HEK293 (cell line): ENCODE results near the gene SLC35B4.

Source experiments
- CTCF ChIA-PET: fragments of 350-600 bp; formaldehyde crosslinking; extraction: SDS; loops from one replicate; lab custom pipeline; 2021; ENCODE audit warnings: antibody characterized with exemption; lab: Yijun Ruan, JAX
- POLR2A ChIA-PET: fragments of 300-600 bp; formaldehyde crosslinking; extraction: SDS; loops from one replicate; lab custom pipeline; 2020; ENCODE audit warnings: antibody characterized with exemption, inconsistent platforms; lab: Yijun Ruan, JAX
- H3K27ac ChIP-seq: fragments of 200-500 bp; sonication (Bioruptor generic); 2 replicates; pipeline ENCODE4 v1.5.1; 2014; ENCODE audit warnings: low read depth, low read length, control low read depth, inconsistent platforms; ENCODE audit errors: extremely low read depth
- H3K36me3 ChIP-seq, 2 experiments: fragments of 200-500 bp in 1 of 2; sonication (Bioruptor generic) in 1 of 2; 1 replicate in 1 of 2; 2 replicates in 1 of 2; pipeline ENCODE4 v1.5.1; 2014 to 2017; ENCODE audit warnings: inconsistent platforms in 2 of 2, low read length in 2 of 2; ENCODE audit not compliant: control insufficient read depth in 2 of 2, insufficient read depth in 1 of 2
- H3K4me1 ChIP-seq: fragments of 200-500 bp; sonication (Bioruptor generic); 2 replicates; pipeline ENCODE4 v1.5.1; 2014; ENCODE audit warnings: mild to moderate bottlenecking, low read length, inconsistent platforms; ENCODE audit not compliant: control insufficient read depth, insufficient read depth
- H3K4me3 ChIP-seq: 2 replicates; pipeline ENCODE4 v1.5.1; 2011; ENCODE audit warnings: low read depth, mild to moderate bottlenecking, control low read depth, low read length, moderate library complexity
- H3K9me3 ChIP-seq: fragments of 200-500 bp; sonication (Bioruptor generic); 2 replicates; pipeline ENCODE4 v1.5.1; 2014; ENCODE audit warnings: low read depth, low read length, inconsistent platforms; ENCODE audit not compliant: control insufficient read depth, insufficient read depth
- BCL11A ChIP-seq: fragments of 450-650 bp; formaldehyde crosslinking; IDR thresholded peaks from 2 replicates; pipeline ENCODE4 v1.5.1; 2016; ENCODE audit warnings: low read depth, missing biosample characterization, missing genetic modification characterization
- GLIS2 ChIP-seq: fragments of 450-650 bp; formaldehyde crosslinking; IDR thresholded peaks from 2 replicates; pipeline ENCODE4 v1.5.1; 2016; ENCODE audit warnings: missing biosample characterization, missing genetic modification characterization
- HOXA7 ChIP-seq: sonication (generic); formaldehyde crosslinking; IDR thresholded peaks from 2 replicates; pipeline ENCODE4 v1.8.1; 2022; ENCODE audit warnings: missing genetic modification reagents, borderline replicate concordance
- OSR2 ChIP-seq: fragments of 450-650 bp; formaldehyde crosslinking; IDR thresholded peaks from 2 replicates; pipeline ENCODE4 v1.5.1; 2016; ENCODE audit warnings: missing biosample characterization, missing genetic modification characterization
- RBAK ChIP-seq: fragments of 450-650 bp; formaldehyde crosslinking; IDR thresholded peaks from 2 replicates; pipeline ENCODE4 v1.5.1; 2016; ENCODE audit warnings: missing biosample characterization, missing genetic modification characterization
- SP2 ChIP-seq: fragments of 450-650 bp; formaldehyde crosslinking; IDR thresholded peaks from 2 replicates; pipeline ENCODE4 v1.5.1; 2016; ENCODE audit warnings: missing biosample characterization, missing genetic modification characterization
- SP3 ChIP-seq: fragments of 450-650 bp; formaldehyde crosslinking; IDR thresholded peaks from 2 replicates; pipeline ENCODE4 v1.5.1; 2016; ENCODE audit warnings: missing biosample characterization, missing genetic modification characterization
- ZBTB21 ChIP-seq: fragments of 450-650 bp; formaldehyde crosslinking; IDR thresholded peaks from 2 replicates; pipeline ENCODE4 v1.5.1; 2017; ENCODE audit warnings: missing biosample characterization, missing genetic modification characterization
- ZFP37 ChIP-seq: fragments of 450-650 bp; formaldehyde crosslinking; IDR thresholded peaks from 2 replicates; pipeline ENCODE4 v1.5.1; 2016; ENCODE audit warnings: missing biosample characterization, missing genetic modification characterization
- ZNF221 ChIP-seq: fragments of 450-650 bp; formaldehyde crosslinking; IDR thresholded peaks from 2 replicates; pipeline ENCODE4 v1.5.1; 2017; ENCODE audit warnings: missing biosample characterization, missing genetic modification characterization, borderline replicate concordance
- ZNF223 ChIP-seq: fragments of 450-650 bp; formaldehyde crosslinking; IDR thresholded peaks from 2 replicates; pipeline ENCODE4 v1.5.1; 2016; ENCODE audit warnings: missing biosample characterization, missing genetic modification characterization
- ZNF239 ChIP-seq: fragments of 450-650 bp; formaldehyde crosslinking; IDR thresholded peaks from 2 replicates; pipeline ENCODE4 v1.5.1; 2016; ENCODE audit warnings: missing biosample characterization, missing genetic modification characterization
- ZNF433 ChIP-seq: fragments of 450-650 bp; formaldehyde crosslinking; IDR thresholded peaks from 2 replicates; pipeline ENCODE4 v1.5.1; 2016; ENCODE audit warnings: missing biosample characterization, missing genetic modification characterization, low read depth
- ZNF549 ChIP-seq: fragments of 450-650 bp; IDR thresholded peaks from 2 replicates; pipeline ENCODE4 v1.5.1; 2018; ENCODE audit warnings: missing biosample characterization, missing genetic modification characterization, mild to moderate bottlenecking, inconsistent platforms, moderate library complexity
- ZNF621 ChIP-seq: fragments of 450-650 bp; formaldehyde crosslinking; IDR thresholded peaks from 2 replicates; pipeline ENCODE4 v1.5.1; 2017; ENCODE audit warnings: missing biosample characterization, missing genetic modification characterization
- ZNF654 ChIP-seq: fragments of 450-650 bp; formaldehyde crosslinking; IDR thresholded peaks from 2 replicates; pipeline ENCODE4 v1.5.1; 2016; ENCODE audit warnings: low read depth, missing biosample characterization, missing genetic modification characterization
- ZNF664 ChIP-seq: fragments of 450-650 bp; formaldehyde crosslinking; IDR thresholded peaks from 2 replicates; pipeline ENCODE4 v1.5.1; 2016; ENCODE audit warnings: missing biosample characterization, missing genetic modification characterization
- ZNF843 ChIP-seq: fragments of 450-650 bp; formaldehyde crosslinking; IDR thresholded peaks from 2 replicates; pipeline ENCODE4 v1.5.1; 2016; ENCODE audit warnings: missing biosample characterization, missing genetic modification characterization
- TF ChIP-seq, protein P1 (sequence below): fragments of 450-650 bp; IDR thresholded peaks from 2 replicates; pipeline ENCODE4 v1.5.1; 2018; ENCODE audit warnings: missing biosample characterization, mild to moderate bottlenecking, missing genetic modification characterization
- TF ChIP-seq, protein P2 (sequence below): fragments of 450-650 bp; formaldehyde crosslinking; optimal IDR thresholded peaks from 2 replicates; pipeline ENCODE3; 2016; ENCODE audit warnings: missing biosample characterization, mild to moderate bottlenecking, missing genetic modification characterization
- TF ChIP-seq, protein P3 (sequence below): fragments of 450-650 bp; formaldehyde crosslinking; IDR thresholded peaks from 2 replicates; pipeline ENCODE4 v1.5.1; 2017; ENCODE audit warnings: missing biosample characterization, missing genetic modification characterization
- TF ChIP-seq, protein P4 (sequence below): fragments of 450-650 bp; formaldehyde crosslinking; IDR thresholded peaks from 2 replicates; pipeline ENCODE4 v1.5.1; 2016; ENCODE audit warnings: missing biosample characterization, missing genetic modification characterization
- TF ChIP-seq, protein P5 (sequence below): fragments of 450-650 bp; formaldehyde crosslinking; IDR thresholded peaks from 2 replicates; pipeline ENCODE4 v1.5.1; 2017; ENCODE audit warnings: missing biosample characterization, mild to moderate bottlenecking, missing genetic modification characterization, moderate library complexity
- TF ChIP-seq, protein P6 (sequence below): fragments of 450-650 bp; formaldehyde crosslinking; IDR thresholded peaks from 2 replicates; pipeline ENCODE4 v1.5.1; 2016; ENCODE audit warnings: missing biosample characterization, missing genetic modification characterization

The SLC35B4 gene

DNA sequence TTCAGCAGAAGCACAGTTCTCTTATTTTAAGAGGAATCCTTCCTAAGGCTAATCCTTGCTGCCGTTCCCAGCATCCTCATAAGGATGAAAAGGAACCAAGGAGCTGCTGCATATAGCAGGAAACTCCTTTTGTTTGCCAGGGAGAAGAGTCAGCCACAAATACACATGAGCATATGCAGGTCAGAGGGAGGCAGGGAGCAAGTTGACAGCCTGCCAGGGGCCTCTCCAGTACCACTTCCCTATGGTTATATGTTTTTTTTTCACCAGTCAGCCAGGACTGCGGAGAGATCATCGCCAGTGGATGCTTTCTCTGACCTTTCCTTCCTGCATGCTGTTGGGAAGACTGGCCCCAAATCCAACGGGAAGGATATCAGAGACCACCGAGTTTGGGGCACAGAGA is 39.8 kb downstream of the SLC35B4 start:
- Histone ChIP-seq H3K27ac (no peak overlapping the region), H3K4me1 (no peaks in the 10 kb centered on the region), H3K9me3 (no peaks in the 10 kb centered on the region), H3K36me3 (no peaks in the 10 kb centered on the region), H3K4me3 (no peak overlapping the region)
- POLR2A ChIA-PET: no interaction called here
- CTCF ChIA-PET: no interaction called here
- TF ChIP-seq ZNF223 (tag by site-specific recombination): no peak
- TF ChIP-seq SP2 (tag by site-specific recombination): no peak
- no peak for TF ChIP-seq ZNF221 (tag by site-specific recombination)
- TF ChIP-seq, protein P1, sequence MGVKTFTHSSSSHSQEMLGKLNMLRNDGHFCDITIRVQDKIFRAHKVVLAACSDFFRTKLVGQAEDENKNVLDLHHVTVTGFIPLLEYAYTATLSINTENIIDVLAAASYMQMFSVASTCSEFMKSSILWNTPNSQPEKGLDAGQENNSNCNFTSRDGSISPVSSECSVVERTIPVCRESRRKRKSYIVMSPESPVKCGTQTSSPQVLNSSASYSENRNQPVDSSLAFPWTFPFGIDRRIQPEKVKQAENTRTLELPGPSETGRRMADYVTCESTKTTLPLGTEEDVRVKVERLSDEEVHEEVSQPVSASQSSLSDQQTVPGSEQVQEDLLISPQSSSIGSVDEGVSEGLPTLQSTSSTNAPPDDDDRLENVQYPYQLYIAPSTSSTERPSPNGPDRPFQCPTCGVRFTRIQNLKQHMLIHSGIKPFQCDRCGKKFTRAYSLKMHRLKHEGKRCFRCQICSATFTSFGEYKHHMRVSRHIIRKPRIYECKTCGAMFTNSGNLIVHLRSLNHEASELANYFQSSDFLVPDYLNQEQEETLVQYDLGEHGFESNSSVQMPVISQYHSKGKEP (tag by site-specific recombination): no peak
- no peak for TF ChIP-seq ZNF621 (tag by site-specific recombination)
- TF ChIP-seq, protein P2, sequence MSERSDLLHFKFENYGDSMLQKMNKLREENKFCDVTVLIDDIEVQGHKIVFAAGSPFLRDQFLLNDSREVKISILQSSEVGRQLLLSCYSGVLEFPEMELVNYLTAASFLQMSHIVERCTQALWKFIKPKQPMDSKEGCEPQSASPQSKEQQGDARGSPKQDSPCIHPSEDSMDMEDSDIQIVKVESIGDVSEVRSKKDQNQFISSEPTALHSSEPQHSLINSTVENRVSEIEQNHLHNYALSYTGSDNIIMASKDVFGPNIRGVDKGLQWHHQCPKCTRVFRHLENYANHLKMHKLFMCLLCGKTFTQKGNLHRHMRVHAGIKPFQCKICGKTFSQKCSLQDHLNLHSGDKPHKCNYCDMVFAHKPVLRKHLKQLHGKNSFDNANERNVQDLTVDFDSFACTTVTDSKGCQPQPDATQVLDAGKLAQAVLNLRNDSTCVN (tag by site-specific recombination): no peak
- no peak for TF ChIP-seq ZNF664
- TF ChIP-seq GLIS2: no peak
- no peak for TF ChIP-seq ZNF654 (tag by site-specific recombination)

DNA sequence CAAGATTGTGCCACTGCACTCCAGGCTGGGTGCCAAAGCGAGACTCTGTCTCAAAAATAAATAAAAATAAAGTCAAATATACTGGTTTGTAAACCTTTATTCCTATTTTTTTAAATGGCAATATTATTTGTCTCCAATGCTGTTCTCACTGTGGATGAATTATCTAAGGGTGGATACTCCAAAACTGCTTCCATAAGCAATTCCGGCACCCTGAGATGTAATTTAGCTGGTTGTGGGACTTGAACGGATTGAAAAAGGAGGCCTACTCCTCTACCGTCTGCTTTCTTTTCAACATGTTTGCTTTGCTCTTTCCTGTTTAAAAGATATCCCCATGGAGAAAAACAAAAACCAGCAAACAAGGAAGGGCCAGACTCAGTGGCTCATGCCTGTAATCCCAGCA is 54.4 kb downstream of the SLC35B4 start:
- CTCF ChIA-PET: no interaction called here
- Histone ChIP-seq H3K4me1 (no peaks in the 10 kb centered on the region), H3K4me3 (no peak overlapping the region), H3K9me3 (no peaks in the 10 kb centered on the region), H3K36me3 (no peaks in the 10 kb centered on the region), H3K27ac (no peak overlapping the region)
- POLR2A ChIA-PET: interaction anchor here (0.6 kb wide), 1 partner anchor 1568 kb away, joined by 5 read pairs; no protein-coding TSS in a partner anchor
- no peak for TF ChIP-seq SP3 (tag by site-specific recombination)
- TF ChIP-seq, protein P3, sequence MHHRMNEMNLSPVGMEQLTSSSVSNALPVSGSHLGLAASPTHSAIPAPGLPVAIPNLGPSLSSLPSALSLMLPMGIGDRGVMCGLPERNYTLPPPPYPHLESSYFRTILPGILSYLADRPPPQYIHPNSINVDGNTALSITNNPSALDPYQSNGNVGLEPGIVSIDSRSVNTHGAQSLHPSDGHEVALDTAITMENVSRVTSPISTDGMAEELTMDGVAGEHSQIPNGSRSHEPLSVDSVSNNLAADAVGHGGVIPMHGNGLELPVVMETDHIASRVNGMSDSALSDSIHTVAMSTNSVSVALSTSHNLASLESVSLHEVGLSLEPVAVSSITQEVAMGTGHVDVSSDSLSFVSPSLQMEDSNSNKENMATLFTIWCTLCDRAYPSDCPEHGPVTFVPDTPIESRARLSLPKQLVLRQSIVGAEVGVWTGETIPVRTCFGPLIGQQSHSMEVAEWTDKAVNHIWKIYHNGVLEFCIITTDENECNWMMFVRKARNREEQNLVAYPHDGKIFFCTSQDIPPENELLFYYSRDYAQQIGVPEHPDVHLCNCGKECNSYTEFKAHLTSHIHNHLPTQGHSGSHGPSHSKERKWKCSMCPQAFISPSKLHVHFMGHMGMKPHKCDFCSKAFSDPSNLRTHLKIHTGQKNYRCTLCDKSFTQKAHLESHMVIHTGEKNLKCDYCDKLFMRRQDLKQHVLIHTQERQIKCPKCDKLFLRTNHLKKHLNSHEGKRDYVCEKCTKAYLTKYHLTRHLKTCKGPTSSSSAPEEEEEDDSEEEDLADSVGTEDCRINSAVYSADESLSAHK: no peak
- TF ChIP-seq OSR2 (tag by site-specific recombination): no peak
- TF ChIP-seq RBAK (tag by site-specific recombination): no peak
- TF ChIP-seq ZNF433 (tag by site-specific recombination): no peak
- TF ChIP-seq, protein P4, sequence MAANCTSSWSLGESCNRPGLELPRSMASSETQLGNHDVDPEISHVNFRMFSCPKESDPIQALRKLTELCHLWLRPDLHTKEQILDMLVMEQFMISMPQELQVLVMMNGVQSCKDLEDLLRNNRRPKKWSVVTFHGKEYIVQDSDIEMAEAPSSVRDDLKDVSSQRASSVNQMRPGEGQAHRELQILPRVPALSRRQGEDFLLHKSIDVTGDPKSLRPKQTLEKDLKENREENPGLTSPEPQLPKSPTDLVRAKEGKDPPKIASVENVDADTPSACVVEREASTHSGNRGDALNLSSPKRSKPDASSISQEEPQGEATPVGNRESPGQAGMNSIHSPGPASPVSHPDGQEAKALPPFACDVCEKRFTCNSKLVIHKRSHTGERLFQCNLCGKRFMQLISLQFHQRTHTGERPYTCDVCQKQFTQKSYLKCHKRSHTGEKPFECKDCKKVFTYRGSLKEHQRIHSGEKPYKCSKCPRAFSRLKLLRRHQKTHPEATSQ (tag by site-specific recombination): no peak
- no peak for TF ChIP-seq ZNF549 (tag by site-specific recombination)

DNA sequence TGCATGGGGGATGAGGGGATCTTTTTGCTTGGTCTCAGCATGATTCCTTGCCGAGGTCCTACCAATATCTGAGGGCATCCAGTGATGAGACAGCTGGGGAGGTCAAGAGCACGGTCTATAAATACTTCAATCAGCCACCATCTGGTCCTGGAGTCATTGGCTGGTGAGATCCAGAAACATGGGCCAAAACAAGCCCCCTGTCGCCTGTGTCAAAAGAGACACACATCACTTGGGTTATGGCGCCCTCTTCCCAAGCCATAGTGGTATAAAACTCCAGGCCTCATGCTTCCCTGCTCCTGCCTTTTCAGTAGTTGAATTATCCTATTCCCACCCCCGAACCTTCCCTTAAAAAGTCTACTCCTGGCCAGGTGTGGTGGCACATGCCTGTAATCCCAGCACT is 60.9 kb downstream of the SLC35B4 start:
- Histone ChIP-seq H3K9me3 (no peaks in the 10 kb centered on the region), H3K36me3 (no peaks in the 10 kb centered on the region), H3K27ac (no peak overlapping the region), H3K4me3 (no peak overlapping the region), H3K4me1 (no peaks in the 10 kb centered on the region)
- ChIA-PET CTCF (interaction anchor here (0.6 to 0.9 kb wide), 3 partner anchors 14 to 177 kb away, joined by 3 to 5 read pairs (median 3); no protein-coding TSS in a partner anchor), POLR2A (no interaction called here)
- no peak for TF ChIP-seq BCL11A (tag by site-specific recombination)
- TF ChIP-seq, protein P5, sequence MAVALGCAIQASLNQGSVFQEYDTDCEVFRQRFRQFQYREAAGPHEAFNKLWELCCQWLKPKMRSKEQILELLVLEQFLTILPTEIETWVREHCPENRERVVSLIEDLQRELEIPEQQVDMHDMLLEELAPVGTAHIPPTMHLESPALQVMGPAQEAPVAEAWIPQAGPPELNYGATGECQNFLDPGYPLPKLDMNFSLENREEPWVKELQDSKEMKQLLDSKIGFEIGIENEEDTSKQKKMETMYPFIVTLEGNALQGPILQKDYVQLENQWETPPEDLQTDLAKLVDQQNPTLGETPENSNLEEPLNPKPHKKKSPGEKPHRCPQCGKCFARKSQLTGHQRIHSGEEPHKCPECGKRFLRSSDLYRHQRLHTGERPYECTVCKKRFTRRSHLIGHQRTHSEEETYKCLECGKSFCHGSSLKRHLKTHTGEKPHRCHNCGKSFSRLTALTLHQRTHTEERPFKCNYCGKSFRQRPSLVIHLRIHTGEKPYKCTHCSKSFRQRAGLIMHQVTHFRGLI: no peak
- TF ChIP-seq ZFP37: no peak
- no peak for TF ChIP-seq ZBTB21
- TF ChIP-seq, protein P6, sequence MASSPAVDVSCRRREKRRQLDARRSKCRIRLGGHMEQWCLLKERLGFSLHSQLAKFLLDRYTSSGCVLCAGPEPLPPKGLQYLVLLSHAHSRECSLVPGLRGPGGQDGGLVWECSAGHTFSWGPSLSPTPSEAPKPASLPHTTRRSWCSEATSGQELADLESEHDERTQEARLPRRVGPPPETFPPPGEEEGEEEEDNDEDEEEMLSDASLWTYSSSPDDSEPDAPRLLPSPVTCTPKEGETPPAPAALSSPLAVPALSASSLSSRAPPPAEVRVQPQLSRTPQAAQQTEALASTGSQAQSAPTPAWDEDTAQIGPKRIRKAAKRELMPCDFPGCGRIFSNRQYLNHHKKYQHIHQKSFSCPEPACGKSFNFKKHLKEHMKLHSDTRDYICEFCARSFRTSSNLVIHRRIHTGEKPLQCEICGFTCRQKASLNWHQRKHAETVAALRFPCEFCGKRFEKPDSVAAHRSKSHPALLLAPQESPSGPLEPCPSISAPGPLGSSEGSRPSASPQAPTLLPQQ (tag by site-specific recombination): no peak
- no peak for TF ChIP-seq HOXA7 (CRISPR knock-in tag)
- no peak for TF ChIP-seq ZNF239
- TF ChIP-seq ZNF843: no peak
